Sigmoid colon (tissue), 7 donors: ENCODE measurements around the gene PIK3CD. TPM values are rescaled to one million over a fixed set of nuclear protein-coding genes. Genes with fewer than 3 reads are reported as not detected.

Experiments used
- DNase-seq: peaks from one replicate; pipeline ENCODE4 v3.0.0-alpha.2; 2019
- H3K27ac ChIP-seq, 4 donors: fragments of 200-600 bp; sonication (generic); one replicate each; pipeline ENCODE4 v1.5.1; 2016 to 2019; ENCODE audit warnings: mild to moderate bottlenecking in 1 of 4
- H3K27me3 ChIP-seq, 3 donors: fragments of 200-600 bp; sonication (generic); one replicate each; pipeline ENCODE4 v1.5.1; 2019; ENCODE audit warnings: mild to moderate bottlenecking in 1 of 3
- H3K36me3 ChIP-seq, 4 donors: fragments of 200-600 bp; sonication (generic); one replicate each; pipeline ENCODE4 v1.5.1; 2016 to 2019
- H3K4me1 ChIP-seq, 4 donors: fragments of 200-600 bp; sonication (generic); one replicate each; pipeline ENCODE4 v1.5.1; 2017 to 2019
- H3K4me3 ChIP-seq, 4 donors: fragments of 200-600 bp; sonication (generic); one replicate each; pipeline ENCODE4 v1.5.1; 2017 to 2019; ENCODE audit warnings: mild to moderate bottlenecking in 2 of 4, moderate library complexity in 1 of 4
- H3K9me3 ChIP-seq, 4 donors: fragments of 200-600 bp in 3 of 4; sonication (generic) in 3 of 4; one replicate each; pipeline versions ENCODE4 v1.5.1 to v1.6.1; 2013 to 2019
- EP300 ChIP-seq, 4 donors: sonication (generic); formaldehyde crosslinking; IDR thresholded peaks; one replicate each; pipeline ENCODE4 v1.6.1; 2017; ENCODE audit warnings: antibody characterized with exemption in 4 of 4
- POLR2A ChIP-seq, 2 donors: fragments of 450-650 bp; IDR thresholded peaks; one replicate each; pipeline ENCODE4 v1.6.1; 2016; ENCODE audit warnings: antibody characterized with exemption in 2 of 2, mild to moderate bottlenecking in 2 of 2, moderate library complexity in 2 of 2
- POLR2AphosphoS5 ChIP-seq, 4 donors: sonication (generic); formaldehyde crosslinking; IDR thresholded peaks; one replicate each; pipeline ENCODE4 v1.6.1; 2017; ENCODE audit warnings: antibody characterized with exemption in 4 of 4
- WGBS, 2 donors: extraction: QIAGEN DNeasy Blood & Tissue Kit; methylation state at CpG; one replicate each; pipeline ENCODE4 v1.1.7; 2013; 5-methylcytosine and 5-hydroxymethylcytosine counted together
- intact Hi-C: fragments of 100-400 bp; cut with DNase I; formaldehyde crosslinking; loops from one replicate; pipeline ENCODE4 v1.15.1; 2023
- polyA plus RNA-seq, 3 donors: library from polyadenylated mRNA; stranded (reverse); fragments of 200-250 nt; gene quantifications; one replicate each; pipeline ENCODE4 v1.2.3, GENCODE V29; 2013
- total RNA-seq, 4 donors: library from RNA; depleted of rRNA; stranded (reverse); fragments of >200 nt; gene quantifications; one replicate each; pipeline ENCODE4 v1.1.0, GENCODE V29; 2016
- TF ChIP-seq, protein P1 (sequence below), 4 experiments: fragments of 450-650 bp in 3 of 4; fragments of 200-600 bp in 1 of 4; IDR thresholded peaks; one replicate each; pipeline ENCODE4 v1.5.1; 2016 to 2019; ENCODE audit warnings: antibody characterized with exemption in 4 of 4, mild to moderate bottlenecking in 3 of 4, moderate library complexity in 2 of 4
- donor health status: healthy with polysubstance abuse.
- donor health status: Bipolar disorder and iron deficiency.
- donor health status: healthy.

The PIK3CD gene
- total and polyA plus RNA-seq, 7 donors, result 1.2 to 23.1 (median 8.7) TPM

- WGBS, 2 donors, result 74 to 77% methylated on average over 11 of the region's 11 CpGs
Observed at GRCh38 chr1:9655836-9656235, 4.3 kb downstream of the PIK3CD start.

DNA sequence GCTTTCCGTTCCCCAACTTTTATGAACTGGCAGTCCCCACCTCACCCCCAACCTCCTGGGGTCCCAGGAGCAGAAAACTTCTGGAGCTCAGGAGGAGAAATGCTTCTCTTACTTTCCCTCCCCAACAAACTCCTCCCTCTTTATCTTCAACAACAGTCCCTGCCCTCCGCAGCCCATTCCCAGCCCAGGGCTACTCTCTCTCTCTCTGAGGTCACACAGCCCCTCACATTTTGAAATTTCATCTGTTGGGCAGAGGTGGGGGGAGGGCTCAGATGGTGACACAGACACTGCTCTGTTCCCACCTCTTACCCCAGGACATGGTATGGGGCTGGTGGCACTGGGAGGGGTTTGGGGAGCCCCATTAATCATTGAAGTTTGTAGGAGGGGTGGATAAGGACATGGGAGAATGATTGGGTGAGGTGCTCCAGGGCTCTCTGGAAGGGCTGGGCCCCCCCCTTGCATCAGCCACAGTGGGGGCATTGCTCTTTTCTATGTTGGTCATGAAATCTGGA lies 6.0 kb downstream of the PIK3CD start:
- H3K4me1 ChIP-seq, result peaks cover 0 to 1% (median under 1%) of the 10 kb centered on the region in 4 donors
- no peak for TF ChIP-seq POLR2AphosphoS5 (IDR thresholded peaks at IDR 0.05)
- TF ChIP-seq EP300 (IDR thresholded peaks at IDR 0.05), result no peak
- no peak for TF ChIP-seq POLR2A (IDR thresholded peaks at IDR 0.05)
- TF ChIP-seq, protein P1, sequence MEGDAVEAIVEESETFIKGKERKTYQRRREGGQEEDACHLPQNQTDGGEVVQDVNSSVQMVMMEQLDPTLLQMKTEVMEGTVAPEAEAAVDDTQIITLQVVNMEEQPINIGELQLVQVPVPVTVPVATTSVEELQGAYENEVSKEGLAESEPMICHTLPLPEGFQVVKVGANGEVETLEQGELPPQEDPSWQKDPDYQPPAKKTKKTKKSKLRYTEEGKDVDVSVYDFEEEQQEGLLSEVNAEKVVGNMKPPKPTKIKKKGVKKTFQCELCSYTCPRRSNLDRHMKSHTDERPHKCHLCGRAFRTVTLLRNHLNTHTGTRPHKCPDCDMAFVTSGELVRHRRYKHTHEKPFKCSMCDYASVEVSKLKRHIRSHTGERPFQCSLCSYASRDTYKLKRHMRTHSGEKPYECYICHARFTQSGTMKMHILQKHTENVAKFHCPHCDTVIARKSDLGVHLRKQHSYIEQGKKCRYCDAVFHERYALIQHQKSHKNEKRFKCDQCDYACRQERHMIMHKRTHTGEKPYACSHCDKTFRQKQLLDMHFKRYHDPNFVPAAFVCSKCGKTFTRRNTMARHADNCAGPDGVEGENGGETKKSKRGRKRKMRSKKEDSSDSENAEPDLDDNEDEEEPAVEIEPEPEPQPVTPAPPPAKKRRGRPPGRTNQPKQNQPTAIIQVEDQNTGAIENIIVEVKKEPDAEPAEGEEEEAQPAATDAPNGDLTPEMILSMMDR (IDR thresholded peaks at IDR 0.05), result no peak
- no peaks in the 10 kb centered on the region for H3K9me3 ChIP-seq
- H3K27ac ChIP-seq, result no peak overlapping the region
- WGBS, 2 donors, result 68 to 73% methylated on average over 2 of the region's 2 CpGs
- intact Hi-C loops, result no loop called here
- DNase-seq, result no peak
- peaks cover 4 to 18% (median 8%) of the 10 kb centered on the region in 3 donors for H3K27me3 ChIP-seq
- no peaks in the 10 kb centered on the region for H3K36me3 ChIP-seq
- H3K4me3 ChIP-seq, result no peak overlapping the region

More at GRCh38 chr1:9655836-9656235, 4.3 kb downstream of the PIK3CD start:
- TF ChIP-seq, protein P1 (IDR thresholded peaks at IDR 0.05), result no peak
- TF ChIP-seq POLR2A (IDR thresholded peaks at IDR 0.05) (no peak), POLR2AphosphoS5 (IDR thresholded peaks at IDR 0.05) (no peak), EP300 (IDR thresholded peaks at IDR 0.05) (no peak)
- H3K4me1 ChIP-seq, result peaks cover 0 to 17% (median 13%) of the 10 kb centered on the region in 4 donors
- no peak for DNase-seq
- H3K36me3 ChIP-seq, result no peaks in the 10 kb centered on the region
- intact Hi-C loops, result no loop called here
- peaks cover 16 to 36% (median 25%) of the 10 kb centered on the region in 3 donors for H3K27me3 ChIP-seq
- no peak overlapping the region for H3K27ac ChIP-seq
- H3K4me3 ChIP-seq, result no peak overlapping the region
- H3K9me3 ChIP-seq, result no peaks in the 10 kb centered on the region

GRCh38 chr1:9658199-9658598 lies 6.7 kb downstream of the PIK3CD start:
- no peaks in the 10 kb centered on the region for H3K9me3 ChIP-seq
- H3K4me1 ChIP-seq, result no peaks in the 10 kb centered on the region
- H3K4me3 ChIP-seq, result no peak overlapping the region
- H3K27ac ChIP-seq, result no peak overlapping the region
- intact Hi-C loops, result no loop called here
- peaks cover 0 to 12% (median 3%) of the 10 kb centered on the region in 3 donors for H3K27me3 ChIP-seq
- 50 to 66% methylated on average over 4 of the region's 4 CpGs for WGBS, 2 donors
- H3K36me3 ChIP-seq, result no peaks in the 10 kb centered on the region
- DNase-seq, result no peak
- no peak for TF ChIP-seq POLR2AphosphoS5 (IDR thresholded peaks at IDR 0.05)
- TF ChIP-seq, protein P1 (IDR thresholded peaks at IDR 0.05), result no peak
- TF ChIP-seq POLR2A (IDR thresholded peaks at IDR 0.05), result no peak
- TF ChIP-seq EP300 (IDR thresholded peaks at IDR 0.05), result no peak

DNA sequence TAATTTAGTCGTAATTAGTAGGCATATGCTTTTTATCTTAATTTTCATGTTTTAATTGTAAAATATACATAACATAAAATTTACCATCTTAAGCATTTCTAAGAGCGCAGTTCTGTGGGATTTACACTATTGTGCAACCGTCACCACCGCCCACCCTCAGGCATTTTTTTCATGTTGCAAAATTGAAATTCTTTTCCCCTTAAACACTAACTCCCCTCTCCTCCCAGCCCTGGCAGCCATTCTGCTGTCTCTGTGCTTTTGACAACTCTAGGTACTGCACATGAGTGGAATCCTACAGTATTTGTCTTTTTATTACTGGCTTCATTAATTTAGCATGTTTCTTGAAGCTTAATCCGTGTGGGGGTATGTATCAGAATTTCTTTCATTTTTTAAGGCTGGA lies 7.8 kb downstream of the PIK3CD start:
- DNase-seq, result no peak

More for the DNA sequence above, 7.8 kb downstream of the PIK3CD start:
- intact Hi-C loops, result no loop called here
- H3K4me1 ChIP-seq, result no peaks in the 10 kb centered on the region
- no peaks in the 10 kb centered on the region for H3K36me3 ChIP-seq
- peaks cover 0 to under 1% (median 0%) of the 10 kb centered on the region in 3 donors for H3K27me3 ChIP-seq
- 62 to 72% methylated on average over 5 of the region's 5 CpGs for WGBS, 2 donors
- H3K4me3 ChIP-seq, result no peak overlapping the region
- no peak overlapping the region for H3K27ac ChIP-seq
- H3K9me3 ChIP-seq, result no peaks in the 10 kb centered on the region
- TF ChIP-seq, protein P1 (IDR thresholded peaks at IDR 0.05), result no peak
- TF ChIP-seq EP300 (IDR thresholded peaks at IDR 0.05) (no peak), POLR2A (IDR thresholded peaks at IDR 0.05) (no peak), POLR2AphosphoS5 (IDR thresholded peaks at IDR 0.05) (no peak)
